Brain microvascular endothelial cell (primary cell): ENCODE data around the gene MAP3K10.
A peak's percentile ranks its signal among the peaks of the same experiment; 100 is the strongest.

Source experiments
- DNase-seq: peaks from one replicate; pipeline ENCODE4 v3.0.0-alpha.2; 2020
- H3K27ac ChIP-seq: fragments of 250-450 bp; sonication (Bioruptor Pico); 2 replicates; pipeline ENCODE4 v1.5.1; 2020; ENCODE audit warnings: mild to moderate bottlenecking, moderate library complexity
- H3K27me3 ChIP-seq: fragments of 250-450 bp; sonication (Bioruptor Pico); replicated peaks from 2 replicates; pipeline ENCODE4 v1.5.1; 2020; ENCODE audit warnings: mild to moderate bottlenecking
- H3K36me3 ChIP-seq: fragments of 250-450 bp; sonication (Bioruptor Pico); replicated peaks from 2 replicates; pipeline ENCODE4 v1.5.1; 2020; ENCODE audit warnings: mild to moderate bottlenecking
- H3K4me3 ChIP-seq: 2 replicates; pipeline ENCODE4 v1.5.1; 2011; ENCODE audit warnings: low read depth, mild to moderate bottlenecking, control low read depth, low read length, moderate library complexity
- in situ Hi-C: cut with HindIII; loops from 2 replicates; pipeline ENCODE4 v1.10.0; 2017; ENCODE audit warnings: low sequenced_read_pairs, low pct_ligation_motif_present
- TF ChIP-seq, protein P1 (sequence below): IDR thresholded peaks from 2 replicates; pipeline ENCODE4 v1.5.1; 2011; ENCODE audit warnings: low read depth, mild to moderate bottlenecking, moderate library complexity, low read length, control low read depth, inconsistent platforms; ENCODE audit errors: missing control alignments

The MAP3K10 gene

DNA sequence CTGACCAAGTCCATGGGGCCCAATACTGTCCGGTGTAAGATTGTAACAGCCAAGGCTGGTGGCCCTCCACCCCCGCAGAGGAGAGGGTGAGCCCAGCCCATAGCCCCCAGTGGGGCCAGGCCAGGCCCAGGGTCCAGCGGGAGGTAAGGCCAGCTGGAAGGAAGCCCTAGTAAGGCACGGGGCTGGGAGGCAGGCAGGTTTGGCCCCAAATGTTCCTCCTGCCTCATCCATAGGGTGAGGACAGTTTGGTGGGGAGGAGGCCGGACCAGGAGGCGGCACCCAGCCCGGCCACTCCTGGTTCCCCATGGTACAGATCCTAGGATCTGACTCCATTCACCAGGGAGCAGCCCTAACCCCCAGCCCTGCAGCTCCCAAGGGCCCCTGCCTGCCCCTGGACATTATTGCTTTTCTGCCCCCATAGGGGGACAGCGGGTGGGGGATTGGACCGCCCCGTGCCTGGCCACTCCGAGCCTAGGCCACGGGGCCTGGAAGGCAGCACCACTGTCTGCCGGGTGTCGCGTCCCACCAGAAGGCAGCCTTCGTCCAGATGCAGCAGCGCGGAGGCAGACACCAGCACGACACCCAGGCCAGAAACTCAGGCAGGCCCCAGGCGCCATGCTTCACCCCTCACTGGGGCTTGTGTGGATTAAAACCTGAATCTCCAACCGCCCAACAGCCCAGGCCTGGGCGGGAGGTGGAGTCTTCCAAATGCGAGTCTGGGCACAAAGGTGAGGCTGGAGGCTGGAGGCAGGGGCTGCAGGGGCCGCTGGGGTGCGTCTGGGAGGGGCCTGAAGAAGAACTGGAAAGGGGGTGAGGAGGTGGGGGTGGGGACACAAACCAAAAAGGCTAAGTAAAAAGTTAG, 42.0 kb downstream of the MAP3K10 start:
- TF ChIP-seq, protein P1, sequence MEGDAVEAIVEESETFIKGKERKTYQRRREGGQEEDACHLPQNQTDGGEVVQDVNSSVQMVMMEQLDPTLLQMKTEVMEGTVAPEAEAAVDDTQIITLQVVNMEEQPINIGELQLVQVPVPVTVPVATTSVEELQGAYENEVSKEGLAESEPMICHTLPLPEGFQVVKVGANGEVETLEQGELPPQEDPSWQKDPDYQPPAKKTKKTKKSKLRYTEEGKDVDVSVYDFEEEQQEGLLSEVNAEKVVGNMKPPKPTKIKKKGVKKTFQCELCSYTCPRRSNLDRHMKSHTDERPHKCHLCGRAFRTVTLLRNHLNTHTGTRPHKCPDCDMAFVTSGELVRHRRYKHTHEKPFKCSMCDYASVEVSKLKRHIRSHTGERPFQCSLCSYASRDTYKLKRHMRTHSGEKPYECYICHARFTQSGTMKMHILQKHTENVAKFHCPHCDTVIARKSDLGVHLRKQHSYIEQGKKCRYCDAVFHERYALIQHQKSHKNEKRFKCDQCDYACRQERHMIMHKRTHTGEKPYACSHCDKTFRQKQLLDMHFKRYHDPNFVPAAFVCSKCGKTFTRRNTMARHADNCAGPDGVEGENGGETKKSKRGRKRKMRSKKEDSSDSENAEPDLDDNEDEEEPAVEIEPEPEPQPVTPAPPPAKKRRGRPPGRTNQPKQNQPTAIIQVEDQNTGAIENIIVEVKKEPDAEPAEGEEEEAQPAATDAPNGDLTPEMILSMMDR, result no peak
- Histone ChIP-seq H3K36me3 (peaks cover 19% of the 10 kb centered on the region), H3K27ac (no peak overlapping the region), H3K27me3 (no peaks in the 10 kb centered on the region), H3K4me3 (no peak overlapping the region)
- DNase-seq, result no peak
- in situ Hi-C loops, result no loop called here

DNA sequence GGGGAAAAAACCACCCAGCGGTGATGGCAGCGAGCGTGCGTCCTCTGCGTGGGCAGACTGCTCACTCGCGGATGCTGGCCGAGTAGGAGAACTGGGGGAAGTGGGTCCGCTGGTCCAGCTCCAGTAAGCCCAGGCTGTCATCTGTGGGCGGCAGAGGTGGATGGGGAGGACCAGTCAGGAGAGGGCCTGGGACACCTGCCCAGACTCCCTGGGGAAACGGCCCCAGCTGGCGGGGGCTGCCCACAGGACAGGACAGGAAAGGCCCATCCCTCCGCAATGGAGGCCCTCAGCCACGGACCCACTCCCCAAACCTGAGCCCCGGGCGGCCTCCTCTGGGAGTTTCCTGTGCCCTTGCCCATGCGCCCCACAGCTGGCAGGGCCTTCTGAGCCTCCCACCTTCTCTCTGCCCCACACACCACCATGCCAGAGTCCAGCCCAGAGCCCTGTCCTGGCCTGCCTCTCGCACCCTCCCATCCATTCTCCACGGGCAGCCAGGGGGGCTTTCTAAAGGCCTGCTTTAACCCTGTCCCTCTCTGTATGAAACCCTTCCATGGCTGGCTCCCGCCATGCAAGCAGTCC, 42.7 kb downstream of the MAP3K10 start:
- no peak overlapping the region for H3K27ac ChIP-seq
- TF ChIP-seq, protein P1, result no peak
- H3K36me3 ChIP-seq, result peaks cover 24% of the 10 kb centered on the region
- in situ Hi-C loops, result no loop called here
- no peak overlapping the region for H3K4me3 ChIP-seq
- no peak for DNase-seq
- no peaks in the 10 kb centered on the region for H3K27me3 ChIP-seq

DNA sequence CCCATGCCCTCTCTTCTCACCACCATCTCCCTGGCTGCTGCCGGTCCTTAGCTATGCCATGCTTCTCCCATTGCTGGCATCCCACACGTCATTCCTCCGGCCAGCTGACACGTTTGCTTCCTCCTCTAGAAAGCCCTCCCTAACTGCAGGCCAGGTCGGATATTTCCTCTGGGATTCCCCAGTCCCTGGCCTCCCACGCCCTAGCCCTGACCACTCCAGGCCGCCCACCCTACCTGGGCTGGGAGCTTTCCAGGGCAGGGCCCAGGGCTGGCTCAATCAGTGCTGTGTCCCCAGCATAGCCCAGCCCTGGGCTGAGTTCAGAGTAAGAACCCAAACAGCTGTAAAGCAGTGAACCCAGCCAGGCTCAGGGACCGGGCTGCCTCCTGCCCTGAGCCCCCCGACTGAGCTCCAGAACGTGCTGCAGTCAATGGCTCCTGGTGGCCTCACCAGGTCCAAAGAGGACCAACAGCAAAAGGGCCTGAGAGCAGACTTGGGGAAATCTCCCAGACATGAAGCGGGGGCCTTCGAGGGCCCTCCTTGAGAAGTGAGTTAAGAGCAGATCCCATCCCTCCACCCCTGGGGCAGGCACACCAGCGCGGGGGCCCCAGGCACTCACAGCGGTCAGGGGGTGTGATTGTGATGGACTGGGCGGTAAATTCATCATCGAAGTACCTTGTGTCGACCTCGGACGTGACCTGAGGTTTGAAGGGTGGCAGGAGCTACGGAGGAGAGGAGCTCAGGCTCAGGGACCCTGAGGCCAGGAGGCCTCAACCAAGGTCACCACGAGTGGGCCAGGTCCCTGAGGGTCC, 43.4 kb downstream of the MAP3K10 start:
- Histone ChIP-seq H3K27ac (no peak overlapping the region), H3K27me3 (no peaks in the 10 kb centered on the region), H3K4me3 (no peak overlapping the region), H3K36me3 (peaks cover 30% of the 10 kb centered on the region)
- DNase-seq, result no peak
- in situ Hi-C loops, result no loop called here
- TF ChIP-seq, protein P1, result no peak

DNA sequence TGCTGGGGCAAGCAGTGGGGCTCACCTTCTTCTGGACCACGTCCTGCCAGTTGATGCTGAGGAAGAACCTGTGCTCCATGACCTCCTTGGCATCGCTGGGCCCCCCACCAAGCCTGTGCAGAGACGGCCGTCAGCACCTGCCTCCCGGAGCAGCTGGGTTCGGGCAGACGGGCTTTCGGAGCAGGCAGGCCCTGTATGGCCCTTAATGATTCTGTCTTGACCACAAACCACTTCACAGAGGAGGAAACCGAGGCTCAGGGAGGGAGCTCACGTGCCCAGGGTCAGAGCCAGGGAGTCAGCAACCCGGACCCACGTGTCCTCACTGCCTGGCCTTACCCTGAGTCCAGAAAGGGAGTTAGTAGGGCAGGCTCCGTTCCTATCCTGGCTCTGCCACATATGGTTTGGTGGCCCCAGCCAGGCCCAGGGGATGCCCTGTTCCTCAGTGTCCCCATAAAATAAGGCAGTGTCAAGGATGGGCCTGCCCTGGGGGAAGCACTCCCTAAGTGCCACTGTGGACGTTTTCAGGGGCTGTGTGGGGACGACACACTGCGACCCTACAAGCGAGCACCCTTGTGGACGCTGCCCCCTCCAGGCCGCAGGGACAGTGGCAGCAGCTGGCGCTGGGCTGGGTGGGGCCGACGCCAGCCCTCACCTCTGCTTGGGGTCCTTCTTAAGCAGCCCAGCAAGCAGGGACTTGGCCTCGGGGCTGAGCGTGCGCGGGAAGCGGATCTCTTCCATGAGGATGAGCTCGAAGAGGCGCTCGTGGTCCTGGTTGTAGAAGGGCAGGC, 44.2 kb downstream of the MAP3K10 start:
- Histone ChIP-seq H3K4me3 (no peak overlapping the region), H3K27me3 (no peaks in the 10 kb centered on the region), H3K27ac (no peak overlapping the region), H3K36me3 (peaks cover 34% of the 10 kb centered on the region)
- DNase-seq, result no peak
- in situ Hi-C loops, result no loop called here
- TF ChIP-seq, protein P1, result peak; percentile 38

DNA sequence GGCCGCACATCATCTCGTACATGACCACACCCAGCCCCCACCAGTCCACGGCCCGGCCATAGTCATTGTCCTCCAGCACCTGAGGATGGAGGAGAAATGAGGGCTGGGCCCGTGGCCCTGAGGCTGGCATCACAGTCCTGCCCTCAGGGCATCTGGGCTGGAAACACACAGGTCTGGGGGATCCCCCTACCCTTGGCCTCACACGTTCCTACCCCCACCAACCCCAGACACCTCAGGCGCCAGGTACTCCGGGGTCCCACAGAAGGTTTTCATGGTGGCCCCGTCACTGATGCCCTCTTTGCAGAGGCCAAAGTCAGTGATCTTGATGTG, 44.8 kb downstream of the MAP3K10 start:
- Histone ChIP-seq H3K36me3 (peaks cover 36% of the 10 kb centered on the region), H3K27me3 (no peaks in the 10 kb centered on the region), H3K27ac (no peak overlapping the region), H3K4me3 (no peak overlapping the region)
- TF ChIP-seq, protein P1, result no peak
- in situ Hi-C loops, result no loop called here
- no peak for DNase-seq
